HepG2 (cell line): ENCODE measurements around the gene NPDC1. TPM values are rescaled to one million over a fixed set of nuclear protein-coding genes. Genes with fewer than 3 reads are reported as not detected.

Experiments
- ATF7-NPFF ChIP-seq: sonication (generic); formaldehyde crosslinking; IDR thresholded peaks from 2 replicates; pipeline ENCODE4 v1.8.1; 2023; ENCODE audit warnings: mild to moderate bottlenecking, low read depth, missing genetic modification reagents, moderate library complexity
- FLYWCH1 ChIP-seq: sonication (generic); formaldehyde crosslinking; IDR thresholded peaks from 2 replicates; pipeline ENCODE4 v1.8.1; 2023; ENCODE audit warnings: mild to moderate bottlenecking, missing genetic modification reagents
- GABPB1 ChIP-seq: IDR thresholded peaks from 2 replicates; pipeline ENCODE4 v1.6.1; 2016; ENCODE audit warnings: mild to moderate bottlenecking, missing genetic modification reagents, moderate library complexity, missing compliant biosample characterization
- GATA4 ChIP-seq: sonication (generic); IDR thresholded peaks from 2 replicates; pipeline ENCODE4 v1.6.1; 2016; ENCODE audit warnings: antibody characterized with exemption, low read depth, borderline replicate concordance
- HBP1 ChIP-seq: IDR thresholded peaks from 2 replicates; pipeline ENCODE4 v1.6.1; 2016; ENCODE audit warnings: low read depth, control low read depth
- HNF4A ChIP-seq: sonication (generic); formaldehyde crosslinking; IDR thresholded peaks from 2 replicates; pipeline ENCODE4 v1.4.0; 2020; ENCODE audit warnings: missing genetic modification reagents
- HNF4G ChIP-seq, 2 experiments: sonication (generic) in 1 of 2; formaldehyde crosslinking in 1 of 2; IDR thresholded peaks; 2 replicates each; pipeline versions ENCODE4 v1.4.0 to v1.6.1; 2011 to 2020; ENCODE audit warnings: borderline replicate concordance in 2 of 2, low read depth in 2 of 2, mild to moderate bottlenecking in 2 of 2, low read length in 1 of 2, missing genetic modification reagents in 1 of 2, moderate library complexity in 1 of 2
- HOXA3 ChIP-seq: sonication (generic); formaldehyde crosslinking; IDR thresholded peaks from 2 replicates; pipeline ENCODE4 v1.5.0; 2020; ENCODE audit warnings: missing genetic modification reagents
- KMT2A ChIP-seq: sonication (generic); formaldehyde crosslinking; IDR thresholded peaks from 2 replicates; pipeline ENCODE4 v1.4.0; 2020; ENCODE audit warnings: missing genetic modification reagents
- MEIS1 ChIP-seq: sonication (generic); formaldehyde crosslinking; IDR thresholded peaks from 2 replicates; pipeline ENCODE4 v1.9.0; 2021; ENCODE audit warnings: mild to moderate bottlenecking, missing genetic modification reagents, moderate library complexity, borderline replicate concordance
- MTA1 ChIP-seq: sonication (generic); formaldehyde crosslinking; IDR thresholded peaks from 2 replicates; pipeline ENCODE4 v1.4.0; 2020; ENCODE audit warnings: missing genetic modification reagents, mild to moderate bottlenecking, borderline replicate concordance
- NFKBIZ ChIP-seq: IDR thresholded peaks from 2 replicates; pipeline ENCODE4 v1.6.1; 2018; ENCODE audit warnings: missing genetic modification reagents, missing compliant biosample characterization
- PATZ1 ChIP-seq: sonication (generic); formaldehyde crosslinking; IDR thresholded peaks from 2 replicates; pipeline ENCODE4 v1.4.0; 2020; ENCODE audit warnings: missing genetic modification reagents
- PHB2 ChIP-seq: fragments of 450-650 bp; IDR thresholded peaks from 2 replicates; pipeline ENCODE4 v1.6.1; 2018; ENCODE audit not compliant: partially characterized antibody
- POLR2AphosphoS2 ChIP-seq: IDR thresholded peaks from 2 replicates; pipeline ENCODE4 v1.6.1; 2011; ENCODE audit warnings: low read depth, low read length, improper control_type of control experiment
- PRPF4 ChIP-seq: fragments of 200-400 bp; formaldehyde crosslinking; IDR thresholded peaks from 2 replicates; pipeline ENCODE4 v1.6.1; 2016; ENCODE audit warnings: low read length, low read depth; ENCODE audit not compliant: poor library complexity, severe bottlenecking
- SALL1 ChIP-seq: sonication (generic); formaldehyde crosslinking; IDR thresholded peaks from 2 replicates; pipeline ENCODE4 v1.8.0; 2022; ENCODE audit warnings: mild to moderate bottlenecking, missing genetic modification reagents
- TFAP4 ChIP-seq: sonication (generic); IDR thresholded peaks from 2 replicates; pipeline ENCODE4 v1.6.1; 2016; ENCODE audit warnings: low read depth, borderline replicate concordance
- THAP8 ChIP-seq: sonication (generic); formaldehyde crosslinking; IDR thresholded peaks from 2 replicates; pipeline ENCODE4 v1.5.1; 2020; ENCODE audit warnings: missing genetic modification reagents, mild to moderate bottlenecking, borderline replicate concordance
- ZBTB7B ChIP-seq: sonication (generic); formaldehyde crosslinking; IDR thresholded peaks from 2 replicates; pipeline ENCODE4 v1.4.0; 2020; ENCODE audit warnings: missing genetic modification reagents
- ZFP82 ChIP-seq: sonication (generic); formaldehyde crosslinking; IDR thresholded peaks from 2 replicates; pipeline ENCODE4 v1.5.1; 2020; ENCODE audit warnings: mild to moderate bottlenecking, missing genetic modification reagents, borderline replicate concordance
- ZNF674 ChIP-seq: sonication (generic); formaldehyde crosslinking; IDR thresholded peaks from 2 replicates; pipeline ENCODE4 v1.5.0; 2020; ENCODE audit warnings: low read depth, mild to moderate bottlenecking, missing genetic modification reagents
- ZNF768 ChIP-seq: sonication (generic); formaldehyde crosslinking; IDR thresholded peaks from 2 replicates; pipeline ENCODE4 v1.4.0; 2020; ENCODE audit warnings: missing genetic modification reagents
- ZNF83 ChIP-seq: sonication (generic); formaldehyde crosslinking; IDR thresholded peaks from 2 replicates; pipeline ENCODE4 v1.4.0; 2020; ENCODE audit warnings: missing genetic modification reagents, mild to moderate bottlenecking, borderline replicate concordance
- polyA plus RNA-seq, 8 experiments: library from polyadenylated mRNA; depleted of rRNA in 3 of 8; stranded (reverse) in 7 of 8; unstranded in 1 of 8; fragments of >200 nt; fragmentation: Illumina TruSeq in 4 of 8; extraction: Trizol in 4 of 8; gene quantifications; 2 replicates each; pipeline versions ENCODE4 v1.2.1 to v1.2.3, GENCODE V29; 2011 to 2016; ENCODE audit warnings: low read depth in 4 of 8, missing spikeins in 1 of 8, mixed read lengths in 1 of 8; ENCODE audit not compliant: insufficient read depth in 1 of 8
- total RNA-seq, 5 experiments: library from RNA; depleted of rRNA; stranded (reverse); fragments of >200 nt; fragmentation: Illumina TruSeq; extraction: Trizol; gene quantifications; 2 replicates each; pipeline ENCODE4 v1.2.3, GENCODE V29; 2016; ENCODE audit warnings: low read depth in 1 of 5

Gene NPDC1
- total and polyA plus RNA-seq, 2 of the 13 experiments (the other 11 are each of a cell fraction or from before 2014, with no cell fraction given), result 0.84 to 5.4 TPM

- no peak for TF ChIP-seq PRPF4
- no peak for TF ChIP-seq POLR2AphosphoS2
- TF ChIP-seq MEIS1 (CRISPR knock-in tag), result 0 out of 2 replicates have a peak, but pooled peaks have one; percentile 35
- peak; percentile 63; the same call in 1 of the 2 replicates for TF ChIP-seq ATF7-NPFF
- TF ChIP-seq HBP1 (CRISPR knock-in tag), result 0 out of 2 replicates have a peak, but pooled peaks have one; percentile 13
- peak; percentile 85 for TF ChIP-seq PATZ1
- no peak for TF ChIP-seq ZFP82 (CRISPR knock-in tag)
- TF ChIP-seq HNF4A (CRISPR knock-in tag), result peak; percentile 46
- TF ChIP-seq MTA1 (CRISPR knock-in tag), result peak; percentile 22; the same call in 1 of the 2 replicates
- TF ChIP-seq FLYWCH1 (CRISPR knock-in tag), result no peak
- TF ChIP-seq SALL1 (CRISPR knock-in tag), result peak; percentile 30; the same call in 1 of the 2 replicates
- TF ChIP-seq ZNF674 (CRISPR knock-in tag), result no peak
- TF ChIP-seq ZNF768 (CRISPR knock-in tag), result no peak
- TF ChIP-seq NFKBIZ, result no peak
- no peak for TF ChIP-seq ZNF83 (CRISPR knock-in tag)
- no peak for TF ChIP-seq THAP8 (CRISPR knock-in tag)
- TF ChIP-seq GATA4, result no peak
- TF ChIP-seq GABPB1 (CRISPR knock-in tag), result peak; percentile 13; the same call in 1 of the 2 replicates
- TF ChIP-seq ZBTB7B (CRISPR knock-in tag), result peak; percentile 87
- peak; percentile 70; the same call in 1 of the 2 replicates for TF ChIP-seq TFAP4
- TF ChIP-seq KMT2A (CRISPR knock-in tag), result 0 out of 2 replicates have a peak, but pooled peaks have one; percentile 14
- peak; percentile 40; the same call in 1 of the 2 replicates for TF ChIP-seq HNF4G (IDR thresholded peaks at IDR 0.05; ENCODE audit: borderline replicate concordance, low read depth, low read length)
- TF ChIP-seq HNF4G (CRISPR knock-in tag; IDR thresholded peaks at IDR 0.05; ENCODE audit: borderline replicate concordance, low read depth), result no peak
- TF ChIP-seq HOXA3 (CRISPR knock-in tag), result 0 out of 2 replicates have a peak, but pooled peaks have one; percentile 6
- no peak for TF ChIP-seq PHB2
These were observed 49.4 kb downstream of the NPDC1 start, which contains the start of gene CLIC3 (continued) for GRCh38 chr9:136996361-136997292.
